ENCODE measurements around the gene MSANTD1.

The MSANTD1 gene

DNA sequence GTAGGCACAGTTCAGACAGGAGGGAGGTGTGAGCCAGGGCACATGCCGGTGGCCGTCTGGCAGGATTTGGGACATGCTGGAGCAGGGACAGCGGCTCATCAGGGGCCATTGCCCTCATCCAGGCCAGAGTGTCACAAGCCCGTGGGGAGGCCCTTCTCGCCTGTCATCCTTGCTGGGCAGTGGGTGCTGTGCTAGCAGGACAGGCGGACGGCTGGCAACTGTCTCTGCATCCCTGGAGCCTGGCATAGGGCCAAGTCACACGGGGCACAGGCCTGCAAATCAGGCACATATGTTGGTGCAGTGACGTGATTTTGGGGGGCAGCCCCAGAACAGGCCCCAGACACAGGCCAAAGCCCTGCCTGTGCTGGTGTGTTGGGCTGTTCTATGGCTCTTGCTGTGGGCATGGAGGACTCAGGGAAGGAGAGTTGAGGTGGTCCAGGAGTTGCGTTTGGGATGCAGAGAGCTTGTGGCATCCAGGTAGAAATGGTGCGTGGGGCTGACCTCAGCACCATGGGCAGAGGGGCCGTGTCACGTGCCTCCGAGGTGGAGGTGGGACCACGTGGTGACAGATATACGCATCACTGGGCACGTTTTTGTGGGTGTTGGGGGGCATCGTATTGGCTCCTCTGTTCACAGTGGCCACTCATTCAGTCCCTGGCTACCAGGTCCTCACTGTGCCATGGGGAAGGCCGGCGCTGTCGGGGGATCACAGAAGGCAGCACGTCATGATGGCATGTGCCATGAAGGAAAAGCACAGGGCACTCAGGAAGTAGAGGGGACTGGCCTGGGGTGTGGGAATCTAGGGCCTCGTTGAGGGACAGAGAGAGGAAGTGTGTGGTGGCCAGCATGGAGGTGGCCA, 14.6 kb upstream of the MSANTD1 start:
- DNase-seq, result no peak

DNA sequence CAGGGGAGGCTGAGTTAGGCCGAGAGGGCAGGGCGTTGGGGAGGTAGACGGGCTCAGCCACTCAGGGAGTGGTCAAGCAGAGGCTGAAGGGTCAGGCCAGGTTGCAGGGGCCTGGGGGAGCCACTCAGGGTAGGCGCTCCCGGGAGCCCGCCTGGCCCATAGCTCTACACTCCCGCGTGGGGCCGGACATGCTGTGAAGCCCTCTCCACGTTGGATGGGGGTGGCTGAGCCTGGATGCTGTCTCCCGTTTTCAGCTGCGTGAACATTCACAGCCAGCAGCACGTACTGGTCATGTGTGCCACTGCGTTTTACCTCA, 14.0 kb upstream of the MSANTD1 start:
- DNase-seq, result no peak

DNA sequence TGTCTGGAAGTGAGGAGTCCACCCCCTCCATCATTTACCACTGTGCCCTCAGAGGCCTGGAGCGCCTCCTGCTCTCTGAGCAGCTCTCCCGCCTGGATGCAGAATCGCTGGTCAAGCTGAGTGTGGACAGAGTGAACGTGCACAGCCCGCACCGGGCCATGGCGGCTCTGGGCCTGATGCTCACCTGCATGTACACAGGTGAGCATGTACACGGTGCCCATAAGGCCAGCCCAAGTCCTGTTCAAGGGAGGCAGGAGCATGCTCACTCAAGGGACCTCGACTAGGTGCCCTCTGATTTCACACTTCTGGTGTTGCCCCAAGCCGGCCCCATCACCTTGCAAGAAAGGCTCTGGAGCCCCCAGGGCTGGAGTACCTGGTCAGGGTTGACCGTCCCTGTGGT, 13.4 kb upstream of the MSANTD1 start:
- no peak for DNase-seq

DNA sequence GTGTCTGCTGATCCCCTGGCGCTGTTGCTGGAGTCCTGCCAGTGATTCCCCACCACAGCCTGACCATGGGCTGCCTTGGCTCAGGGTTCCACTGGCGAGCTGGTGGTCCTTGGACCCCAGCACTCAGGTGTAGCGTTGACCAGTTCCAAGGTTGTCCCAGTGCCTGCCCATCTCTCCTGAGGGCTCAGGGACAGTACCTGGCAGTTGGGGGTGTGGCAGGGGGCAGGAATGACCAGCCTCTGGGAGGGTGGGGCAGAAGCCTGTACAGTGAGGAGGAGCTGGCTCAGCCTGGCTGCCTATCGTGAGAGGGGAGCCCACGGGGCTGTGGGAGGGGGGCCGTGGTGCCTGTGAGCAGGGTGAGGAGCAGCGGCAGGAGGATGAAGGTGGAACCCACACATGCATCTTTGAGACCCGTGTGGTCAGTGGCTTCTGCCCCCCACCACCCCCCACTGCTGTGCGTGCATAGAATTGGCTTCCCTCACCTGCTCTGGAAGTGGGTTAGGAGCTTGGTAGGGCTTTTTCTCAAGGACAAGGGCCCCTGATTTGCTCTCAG, 12.6 kb upstream of the MSANTD1 start:
- DNase-seq, result no peak

DNA sequence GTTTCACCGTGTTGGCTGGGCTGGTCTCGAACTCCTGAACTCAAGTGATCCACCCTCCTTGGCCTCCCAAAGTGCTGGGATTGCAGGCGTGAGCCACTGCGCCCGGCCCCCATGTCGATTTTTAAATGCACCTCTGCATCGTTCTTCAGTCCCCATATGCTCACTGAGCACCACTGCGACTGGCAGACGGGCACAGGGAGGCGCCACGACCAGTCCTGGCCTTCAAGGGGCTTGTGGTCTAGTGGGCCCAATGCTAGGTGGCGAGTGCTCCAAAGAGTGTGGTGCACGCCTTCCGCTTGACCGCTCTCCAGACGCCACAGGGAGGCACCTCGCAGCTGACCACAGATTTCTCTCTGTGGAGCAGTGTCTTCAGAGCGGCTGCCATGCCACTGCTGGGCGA, 11.7 kb upstream of the MSANTD1 start:
- DNase-seq, result no peak

DNA sequence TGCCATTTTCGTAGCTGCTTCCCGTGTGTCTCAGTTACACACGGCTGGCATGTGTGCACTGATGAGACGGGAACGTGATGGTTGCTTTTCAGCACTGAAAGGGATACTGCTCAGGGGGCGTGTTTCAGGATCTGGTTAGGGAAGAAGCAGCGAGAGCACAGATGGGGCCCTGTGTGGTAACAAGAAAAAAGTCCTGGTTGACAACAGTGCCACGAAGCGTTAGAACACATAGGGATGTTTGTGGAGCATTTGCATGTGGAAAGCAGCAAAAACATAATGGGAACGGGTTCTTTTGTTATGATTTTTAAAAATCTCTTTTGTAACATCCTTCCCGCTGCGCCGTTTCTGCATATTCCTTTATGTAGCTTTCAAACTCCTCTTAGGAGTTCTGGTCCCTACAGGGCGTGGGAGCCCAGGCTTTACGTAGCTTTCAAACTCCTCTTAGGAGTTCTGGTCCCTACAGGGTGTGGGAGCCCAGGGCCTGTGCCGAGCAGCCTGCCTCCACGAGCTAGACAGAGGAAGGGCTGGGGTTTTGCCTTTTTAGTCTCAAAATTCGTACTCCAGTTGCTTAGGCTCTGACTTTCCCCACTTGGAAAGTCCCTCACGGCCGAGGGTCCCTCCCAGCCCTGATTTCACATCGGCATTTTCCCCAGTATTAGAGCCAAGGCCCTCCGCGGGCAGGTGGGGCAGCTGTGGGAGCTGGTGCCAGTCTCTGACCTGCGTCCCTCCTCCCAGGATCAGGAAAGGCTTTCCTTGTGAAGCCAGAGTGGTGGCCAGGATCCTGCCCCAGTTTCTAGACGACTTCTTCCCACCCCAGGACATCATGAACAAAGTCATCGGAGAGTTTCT, 11.0 kb upstream of the MSANTD1 start:
- no peak for DNase-seq

DNA sequence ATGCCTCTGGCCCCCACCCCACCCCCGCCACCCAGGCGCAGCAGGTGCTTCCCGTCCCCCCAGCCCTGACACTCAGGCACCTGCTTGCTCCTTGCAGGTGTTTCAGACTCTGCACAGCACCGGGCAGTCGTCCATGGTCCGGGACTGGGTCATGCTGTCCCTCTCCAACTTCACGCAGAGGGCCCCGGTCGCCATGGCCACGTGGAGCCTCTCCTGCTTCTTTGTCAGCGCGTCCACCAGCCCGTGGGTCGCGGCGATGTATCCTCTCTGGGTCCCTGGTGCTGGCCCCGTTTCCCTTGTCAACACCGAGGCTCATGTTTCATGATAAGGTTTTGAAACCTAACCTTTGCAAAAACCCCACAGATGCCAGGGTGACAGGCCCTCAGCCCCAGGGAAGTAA, 10.2 kb upstream of the MSANTD1 start:
- DNase-seq, result no peak

DNA sequence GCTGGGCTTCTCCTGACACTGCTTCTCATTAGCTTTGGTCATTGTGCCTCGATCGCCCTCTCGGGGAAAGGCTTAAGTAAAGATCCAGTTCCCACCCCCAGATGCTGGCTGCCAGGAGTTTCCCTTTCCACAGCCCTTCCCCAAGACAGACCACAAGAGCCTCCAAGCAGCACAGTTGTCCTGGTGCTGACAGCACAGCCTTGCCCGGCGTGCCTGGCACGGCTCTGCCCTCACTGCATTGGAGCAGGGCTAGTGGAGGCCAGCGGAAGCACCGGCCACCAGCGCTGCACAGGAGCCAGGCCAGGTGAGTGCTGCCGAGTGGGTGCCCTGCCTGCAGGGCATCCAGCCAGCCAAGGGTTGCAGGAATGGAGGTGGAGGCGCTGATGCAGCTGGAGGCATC, 9.7 kb upstream of the MSANTD1 start:
- no peak for DNase-seq

DNA sequence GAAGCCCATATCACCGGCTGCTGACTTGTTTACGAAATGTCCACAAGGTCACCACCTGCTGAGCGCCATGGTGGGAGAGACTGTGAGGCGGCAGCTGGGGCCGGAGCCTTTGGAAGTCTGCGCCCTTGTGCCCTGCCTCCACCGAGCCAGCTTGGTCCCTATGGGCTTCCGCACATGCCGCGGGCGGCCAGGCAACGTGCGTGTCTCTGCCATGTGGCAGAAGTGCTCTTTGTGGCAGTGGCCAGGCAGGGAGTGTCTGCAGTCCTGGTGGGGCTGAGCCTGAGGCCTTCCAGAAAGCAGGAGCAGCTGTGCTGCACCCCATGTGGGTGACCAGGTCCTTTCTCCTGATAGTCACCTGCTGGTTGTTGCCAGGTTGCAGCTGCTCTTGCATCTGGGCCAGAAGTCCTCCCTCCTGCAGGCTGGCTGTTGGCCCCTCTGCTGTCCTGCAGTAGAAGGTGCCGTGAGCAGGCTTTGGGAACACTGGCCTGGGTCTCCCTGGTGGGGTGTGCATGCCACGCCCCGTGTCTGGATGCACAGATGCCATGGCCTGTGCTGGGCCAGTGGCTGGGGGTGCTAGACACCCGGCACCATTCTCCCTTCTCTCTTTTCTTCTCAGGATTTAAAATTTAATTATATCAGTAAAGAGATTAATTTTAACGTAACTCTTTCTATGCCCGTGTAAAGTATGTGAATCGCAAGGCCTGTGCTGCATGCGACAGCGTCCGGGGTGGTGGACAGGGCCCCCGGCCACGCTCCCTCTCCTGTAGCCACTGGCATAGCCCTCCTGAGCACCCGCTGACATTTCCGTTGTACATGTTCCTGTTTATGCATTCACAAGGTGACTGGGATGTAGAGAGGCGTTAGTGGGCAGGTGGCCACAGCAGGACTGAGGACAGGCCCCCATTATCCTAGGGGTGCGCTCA, 8.7 kb upstream of the MSANTD1 start:
- no peak for DNase-seq

DNA sequence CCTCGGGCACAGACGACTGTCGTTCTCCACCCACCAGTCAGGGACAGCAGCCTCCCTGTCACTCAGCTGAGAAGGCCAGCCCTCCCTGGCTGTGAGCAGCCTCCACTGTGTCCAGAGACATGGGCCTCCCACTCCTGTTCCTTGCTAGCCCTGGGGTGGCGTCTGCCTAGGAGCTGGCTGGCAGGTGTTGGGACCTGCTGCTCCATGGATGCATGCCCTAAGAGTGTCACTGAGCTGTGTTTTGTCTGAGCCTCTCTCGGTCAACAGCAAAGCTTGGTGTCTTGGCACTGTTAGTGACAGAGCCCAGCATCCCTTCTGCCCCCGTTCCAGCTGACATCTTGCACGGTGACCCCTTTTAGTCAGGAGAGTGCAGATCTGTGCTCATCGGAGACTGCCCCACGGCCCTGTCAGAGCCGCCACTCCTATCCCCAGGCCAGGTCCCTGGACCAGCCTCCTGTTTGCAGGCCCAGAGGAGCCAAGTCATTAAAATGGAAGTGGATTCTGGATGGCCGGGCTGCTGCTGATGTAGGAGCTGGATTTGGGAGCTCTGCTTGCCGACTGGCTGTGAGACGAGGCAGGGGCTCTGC, 7.9 kb upstream of the MSANTD1 start:
- DNase-seq, result no peak

DNA sequence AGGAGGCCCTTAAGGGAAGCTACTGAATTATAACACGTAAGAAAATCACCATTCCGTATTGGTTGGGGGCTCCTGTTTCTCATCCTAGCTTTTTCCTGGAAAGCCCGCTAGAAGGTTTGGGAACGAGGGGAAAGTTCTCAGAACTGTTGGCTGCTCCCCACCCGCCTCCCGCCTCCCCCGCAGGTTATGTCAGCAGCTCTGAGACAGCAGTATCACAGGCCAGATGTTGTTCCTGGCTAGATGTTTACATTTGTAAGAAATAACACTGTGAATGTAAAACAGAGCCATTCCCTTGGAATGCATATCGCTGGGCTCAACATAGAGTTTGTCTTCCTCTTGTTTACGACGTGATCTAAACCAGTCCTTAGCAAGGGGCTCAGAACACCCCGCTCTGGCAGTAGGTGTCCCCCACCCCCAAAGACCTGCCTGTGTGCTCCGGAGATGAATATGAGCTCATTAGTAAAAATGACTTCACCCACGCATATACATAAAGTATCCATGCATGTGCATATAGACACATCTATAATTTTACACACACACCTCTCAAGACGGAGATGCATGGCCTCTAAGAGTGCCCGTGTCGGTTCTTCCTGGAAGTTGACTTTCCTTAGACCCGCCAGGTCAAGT, 6.9 kb upstream of the MSANTD1 start:
- DNase-seq, result no peak

DNA sequence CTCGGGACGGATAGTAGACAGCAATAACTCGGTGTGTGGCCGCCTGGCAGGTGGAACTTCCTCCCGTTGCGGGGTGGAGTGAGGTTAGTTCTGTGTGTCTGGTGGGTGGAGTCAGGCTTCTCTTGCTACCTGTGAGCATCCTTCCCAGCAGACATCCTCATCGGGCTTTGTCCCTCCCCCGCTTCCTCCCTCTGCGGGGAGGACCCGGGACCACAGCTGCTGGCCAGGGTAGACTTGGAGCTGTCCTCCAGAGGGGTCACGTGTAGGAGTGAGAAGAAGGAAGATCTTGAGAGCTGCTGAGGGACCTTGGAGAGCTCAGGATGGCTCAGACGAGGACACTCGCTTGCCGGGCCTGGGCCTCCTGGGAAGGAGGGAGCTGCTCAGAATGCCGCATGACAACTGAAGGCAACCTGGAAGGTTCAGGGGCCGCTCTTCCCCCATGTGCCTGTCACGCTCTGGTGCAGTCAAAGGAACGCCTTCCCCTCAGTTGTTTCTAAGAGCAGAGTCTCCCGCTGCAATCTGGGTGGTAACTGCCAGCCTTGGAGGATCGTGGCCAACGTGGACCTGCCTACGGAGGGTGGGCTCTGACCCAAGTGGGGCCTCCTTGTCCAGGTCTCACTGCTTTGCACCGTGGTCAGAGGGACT, 5.7 kb upstream of the MSANTD1 start:
- DNase-seq, result no peak

DNA sequence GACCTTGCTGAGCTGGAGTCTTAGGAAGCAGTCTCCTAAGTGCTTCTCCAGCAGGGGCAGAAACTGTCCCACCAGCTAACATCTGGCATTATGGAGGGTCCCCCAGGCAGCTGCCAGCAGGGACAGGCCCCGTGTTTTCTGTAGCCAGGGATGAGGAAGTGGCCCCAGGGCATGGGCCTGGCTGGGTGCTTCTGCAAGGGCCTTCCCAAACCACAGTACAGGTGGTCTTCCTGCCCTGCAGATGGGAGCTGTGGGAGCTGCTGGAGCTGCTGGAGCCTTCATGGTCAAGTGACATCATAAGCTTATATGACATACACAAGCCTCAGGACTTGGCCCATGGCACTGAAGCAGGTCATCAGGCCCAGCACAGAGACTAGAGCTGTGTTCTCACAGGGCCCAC, 5.0 kb upstream of the MSANTD1 start:
- DNase-seq, result no peak

DNA sequence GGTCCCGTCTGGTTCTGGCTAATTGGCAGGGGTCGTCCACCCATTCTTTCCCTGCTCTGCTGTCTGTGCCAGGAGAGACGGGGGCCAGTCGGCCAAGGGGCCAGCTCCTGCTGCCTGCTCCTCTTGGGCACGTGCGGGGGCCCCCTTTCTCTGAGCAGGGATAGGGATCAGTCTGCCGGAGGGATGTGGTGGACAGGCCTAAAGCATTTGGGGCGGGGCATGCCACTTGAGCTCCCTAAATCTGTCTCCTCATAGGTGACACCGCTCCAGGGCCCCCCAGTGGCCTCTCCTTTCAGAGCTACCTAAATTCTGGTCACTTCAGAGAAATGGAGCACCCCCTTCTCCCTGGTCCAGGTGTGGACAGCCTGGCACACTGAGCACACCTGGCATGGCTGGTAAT, 4.2 kb upstream of the MSANTD1 start:
- no peak for DNase-seq

DNA sequence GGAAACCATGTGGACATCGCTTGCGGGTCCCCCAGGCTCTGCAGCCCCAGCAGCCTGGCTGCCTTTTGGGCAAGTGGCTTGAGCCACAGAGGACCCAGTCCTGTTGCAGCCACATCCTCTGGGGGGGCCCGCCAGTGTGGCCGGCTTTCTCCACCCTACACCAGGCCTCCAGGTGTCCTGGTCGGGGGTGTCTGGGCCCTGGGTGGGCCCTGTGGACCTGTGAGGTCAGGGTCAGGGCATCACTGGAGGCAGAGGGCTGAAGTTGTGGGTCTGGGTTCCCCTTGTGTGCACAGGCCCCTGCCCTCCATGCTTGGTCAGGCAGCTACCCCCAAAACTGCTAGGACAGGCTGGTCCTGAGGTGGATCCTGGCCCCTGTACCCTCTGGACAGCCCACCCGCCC, 3.3 kb upstream of the MSANTD1 start:
- DNase-seq, result no peak

DNA sequence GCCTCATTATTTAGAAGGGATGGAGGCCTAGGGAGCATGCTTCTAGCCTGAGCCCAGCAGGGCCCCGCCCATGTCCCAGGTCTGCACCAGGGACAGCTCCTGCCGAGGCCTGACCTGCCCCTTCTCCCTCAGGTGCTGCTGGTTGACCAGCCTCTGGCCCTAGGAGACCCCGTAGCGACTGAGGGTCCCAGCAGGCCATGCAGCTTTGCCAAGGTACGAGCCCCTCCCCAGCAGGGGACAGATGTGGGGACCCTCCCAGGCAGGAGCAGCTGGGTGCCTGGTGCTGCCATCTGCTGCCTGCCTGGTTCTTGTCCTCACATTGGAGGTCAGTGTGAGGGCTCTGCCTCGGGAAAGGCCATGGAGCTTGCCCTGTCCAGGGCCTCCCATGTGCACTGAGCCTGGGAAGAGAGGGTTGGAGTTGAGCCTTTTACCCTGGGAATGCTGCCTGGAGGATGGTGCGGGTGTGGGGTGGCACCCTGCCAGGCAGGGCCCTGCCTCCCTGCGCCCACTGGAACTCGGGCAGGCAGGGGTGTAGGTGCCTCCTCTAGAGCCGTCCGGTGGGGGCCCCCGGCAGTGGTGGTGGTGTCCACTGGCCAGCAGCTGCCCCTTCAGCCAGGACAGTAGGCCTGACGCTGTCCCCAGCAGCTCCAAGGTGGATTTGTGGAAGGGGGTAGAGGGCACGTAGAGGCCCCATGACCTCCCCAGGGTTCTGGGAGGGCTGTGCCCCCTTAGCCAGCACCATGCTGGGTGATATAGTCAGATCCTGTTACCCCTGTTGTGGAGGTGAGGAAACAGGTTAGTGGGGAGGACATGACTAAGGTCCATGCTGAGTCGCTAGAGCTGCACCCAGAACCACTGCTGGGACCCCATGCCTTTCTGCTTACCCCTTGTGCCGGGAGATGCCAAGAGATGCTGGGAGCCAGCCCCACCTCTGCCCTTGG, 2.2 kb upstream of the MSANTD1 start:
- DNase-seq, result no peak

DNA sequence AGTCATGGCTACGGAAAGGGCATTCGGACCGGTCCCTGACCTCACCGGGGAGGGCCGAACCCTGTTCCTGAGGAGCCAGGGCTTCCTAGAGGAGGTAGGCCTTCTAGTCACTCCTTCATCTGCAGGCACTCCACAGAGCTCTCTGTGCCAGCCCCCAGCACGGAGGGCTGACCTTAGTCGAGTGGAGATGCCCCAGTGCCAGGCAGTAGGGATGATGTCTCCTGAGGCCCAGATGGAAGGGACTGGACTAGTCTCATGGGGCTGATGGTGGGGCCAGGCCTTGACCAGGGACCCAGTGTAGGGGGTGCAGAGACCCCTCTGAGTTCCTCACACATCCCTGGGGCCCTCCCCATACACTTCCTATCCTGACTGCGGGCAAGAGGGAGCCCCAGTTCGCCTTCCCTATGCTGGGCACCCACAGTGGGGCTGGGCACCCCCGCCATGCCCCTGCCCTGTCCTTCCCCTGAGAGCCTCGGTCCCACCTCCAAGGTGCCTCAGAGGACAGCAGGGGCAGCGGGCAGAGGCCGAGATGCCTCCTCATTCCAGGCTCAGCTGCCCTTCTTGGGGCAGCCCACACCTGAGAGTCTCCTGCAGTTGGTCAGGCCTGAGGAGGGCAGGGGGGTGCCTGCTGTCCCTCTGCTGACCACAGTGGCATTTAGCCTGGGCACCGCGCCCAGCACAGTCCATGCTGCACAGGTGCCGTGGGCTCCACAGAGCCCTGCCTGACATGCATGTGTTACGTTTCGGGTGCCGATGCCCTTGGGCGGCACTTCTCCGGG, 1.4 kb upstream of the MSANTD1 start:
- no peak for DNase-seq

DNA sequence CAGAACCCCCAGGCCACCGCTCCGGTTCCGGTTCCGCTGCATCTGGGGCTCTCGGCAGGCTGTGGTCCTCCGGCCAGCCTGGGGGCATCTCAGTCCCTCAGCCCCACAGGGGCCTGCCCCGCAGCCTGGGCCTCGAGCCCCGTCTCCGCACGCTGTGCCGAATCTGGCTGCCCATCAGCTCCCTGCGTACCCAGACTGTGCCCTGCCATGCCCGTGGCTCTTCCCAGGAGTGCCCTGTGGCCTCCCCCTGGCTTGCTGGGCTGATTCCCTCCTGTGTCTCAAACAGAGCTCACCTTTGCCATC, 830 bp upstream of the MSANTD1 start:
- no peak for DNase-seq

DNA sequence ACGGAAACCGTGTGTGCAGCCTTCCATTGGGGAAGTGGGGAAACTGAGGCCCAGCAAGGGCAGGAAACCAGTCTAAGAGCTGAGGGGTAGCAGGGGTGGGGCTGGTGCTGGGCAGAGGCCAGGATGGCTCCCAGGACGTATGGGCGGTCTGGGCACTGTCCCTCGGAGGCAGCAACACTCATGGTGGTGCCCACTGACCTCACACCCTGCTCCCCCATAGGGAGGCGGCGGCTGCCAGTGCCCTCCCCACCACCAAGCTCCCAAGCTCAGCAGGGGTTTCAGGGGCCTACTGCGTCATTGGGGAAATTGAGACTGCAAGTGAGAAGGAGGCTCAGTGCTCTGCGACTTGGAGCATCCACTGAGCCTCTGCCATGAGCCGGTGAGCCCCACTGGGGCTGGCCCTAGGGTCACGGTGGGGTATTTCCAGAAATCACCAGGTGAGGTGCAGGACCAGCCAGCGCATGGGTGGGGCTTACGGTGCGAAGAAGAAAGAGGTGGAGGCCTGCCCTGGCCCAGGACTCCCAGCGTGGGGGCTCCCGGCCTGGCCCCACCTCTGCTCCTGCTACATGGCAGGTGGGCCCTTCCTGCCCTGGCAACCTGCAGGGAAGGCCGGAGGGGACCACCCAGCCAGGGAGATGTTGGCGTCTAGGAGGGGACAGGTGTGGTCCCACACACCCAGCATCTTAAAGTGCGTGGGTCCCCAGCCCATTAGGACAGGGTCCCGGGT, 915 bp downstream of the MSANTD1 start:
- DNase-seq, result no peak
